Measurements from ENCODE around the gene MARCHF7.

- TF ChIP-seq CTCF (IDR thresholded peaks at IDR 0.05) = no peak
- no peak for TF ChIP-seq POLR2A (IDR thresholded peaks at IDR 0.05)
- no peak for TF ChIP-seq EP300 (IDR thresholded peaks at IDR 0.05)
Measured at GRCh38 chr2:159750873-159751272, 38.6 kb downstream of the MARCHF7 start.
